ENCODE results near the gene MRM1.

DNA sequence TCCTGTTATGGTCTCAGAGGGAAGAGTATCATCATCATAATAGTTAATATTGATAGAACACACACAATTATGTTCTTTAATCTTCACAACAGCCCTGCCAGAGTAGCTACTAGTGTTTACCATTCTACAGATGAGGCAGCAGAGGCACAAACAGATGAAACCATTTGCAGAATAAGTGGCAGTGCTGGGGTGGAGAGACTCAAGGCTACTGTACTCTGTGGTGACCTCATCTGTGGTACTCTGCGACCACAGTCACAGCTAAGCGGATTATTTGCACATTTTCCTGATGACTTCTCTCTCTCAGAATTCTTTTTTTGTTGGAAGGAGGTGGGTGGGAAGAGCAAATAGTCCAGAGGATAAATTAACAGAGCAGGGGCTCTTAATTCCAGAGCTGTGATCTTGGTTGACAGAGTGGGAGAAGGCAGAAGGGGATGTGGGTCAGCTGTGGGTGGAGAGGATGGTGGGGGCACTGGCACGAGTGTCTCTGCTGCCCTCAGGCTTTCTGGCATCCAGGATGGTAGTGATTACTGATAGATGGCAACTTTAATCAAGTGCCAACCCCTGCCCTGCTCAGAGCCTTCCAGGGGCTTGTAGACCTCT is 41.8 kb downstream of the MRM1 start:
- TF ChIP-seq CTCF (IDR thresholded peaks at IDR 0.05) (no peak), POLR2AphosphoS5 (IDR thresholded peaks at IDR 0.05; ENCODE audit: insufficient read depth in 1 of 2, low read depth in 1 of 2) (no peak)

All from vagina (tissue), 2 donors.